Measurements from ENCODE around the gene NUBPL.
"Not testable (repeated sequence)": the region's sequence is repeated elsewhere in the genome, so short reads cannot be mapped to it uniquely, and the experiment has no call there.

NUBPL gene

DNA sequence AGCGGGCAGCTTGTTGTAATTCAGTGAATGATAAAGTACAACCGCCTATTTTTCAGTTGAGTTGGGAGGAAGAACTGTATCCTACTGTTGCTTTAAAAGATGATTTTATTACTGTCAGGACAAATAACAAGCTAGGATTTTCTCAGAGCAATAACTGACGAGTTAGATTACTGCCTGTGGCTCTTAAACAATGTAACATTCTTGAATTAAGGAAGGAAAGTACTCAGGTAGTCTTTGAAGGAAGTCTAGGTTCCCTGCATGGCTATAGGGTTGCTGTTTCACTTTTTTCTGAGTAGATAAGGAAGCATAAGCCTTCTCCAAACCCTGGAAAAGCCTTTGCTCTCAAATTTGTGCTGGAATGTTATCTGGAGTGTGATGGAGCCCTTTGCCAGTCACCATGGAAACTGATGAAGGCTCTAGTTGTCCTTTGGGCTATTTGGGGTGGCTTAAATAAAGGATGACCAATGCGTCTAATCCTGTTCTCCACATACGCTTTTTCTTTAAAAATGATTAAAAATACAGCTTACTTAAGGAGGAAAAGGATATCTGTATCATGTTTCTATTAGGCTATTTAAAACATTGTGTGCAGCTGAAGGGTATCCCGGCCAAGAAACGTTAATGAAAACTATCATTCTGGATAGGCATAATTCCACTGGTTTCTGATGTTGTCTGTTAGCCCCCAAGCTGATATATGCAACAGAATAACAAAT is 17.7 kb downstream of the NUBPL start:
- no peak for DNase-seq (ENCODE audit: low read depth)

DNA sequence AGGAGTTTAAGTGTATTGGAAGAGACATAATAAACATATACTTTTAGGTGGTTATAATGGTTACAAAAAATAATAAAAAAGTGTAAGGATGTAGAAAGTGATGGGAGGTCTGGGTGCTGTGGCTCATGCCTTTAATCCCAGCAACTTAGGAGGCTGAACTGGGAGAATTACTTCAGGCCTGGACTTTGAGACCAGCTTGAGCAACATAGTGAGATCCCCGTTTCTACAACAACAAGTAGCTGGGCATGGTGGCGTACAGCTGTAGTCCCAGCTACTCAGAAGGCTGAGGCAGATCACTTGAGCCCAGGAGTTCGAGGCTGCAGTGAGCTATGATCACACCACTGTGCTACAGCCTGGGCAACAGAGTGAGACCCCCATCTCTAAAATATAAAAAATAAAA is 19.0 kb downstream of the NUBPL start:
- DNase-seq (ENCODE audit: low read depth), result no peak

DNA sequence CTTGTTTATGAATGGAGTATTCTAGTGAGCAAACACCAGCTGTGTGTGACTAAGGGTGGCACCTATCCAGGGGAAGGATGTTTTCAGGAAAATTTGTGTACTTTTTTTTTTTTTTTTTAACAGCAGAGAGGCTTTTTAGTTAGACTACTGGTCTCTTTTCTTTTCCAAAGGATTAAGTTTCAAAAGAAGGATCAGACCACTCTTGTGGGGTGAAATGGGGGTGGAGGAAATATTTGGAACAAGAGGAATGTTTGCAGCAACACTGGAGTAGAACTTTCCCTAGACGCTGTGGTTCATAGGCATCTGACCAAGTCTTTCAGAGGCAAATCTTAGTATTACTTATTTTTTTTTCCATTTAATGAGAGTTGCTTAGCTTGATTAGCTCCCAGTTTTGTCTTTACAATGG is 21.1 kb downstream of the NUBPL start:
- DNase-seq (ENCODE audit: low read depth), result no peak

DNA sequence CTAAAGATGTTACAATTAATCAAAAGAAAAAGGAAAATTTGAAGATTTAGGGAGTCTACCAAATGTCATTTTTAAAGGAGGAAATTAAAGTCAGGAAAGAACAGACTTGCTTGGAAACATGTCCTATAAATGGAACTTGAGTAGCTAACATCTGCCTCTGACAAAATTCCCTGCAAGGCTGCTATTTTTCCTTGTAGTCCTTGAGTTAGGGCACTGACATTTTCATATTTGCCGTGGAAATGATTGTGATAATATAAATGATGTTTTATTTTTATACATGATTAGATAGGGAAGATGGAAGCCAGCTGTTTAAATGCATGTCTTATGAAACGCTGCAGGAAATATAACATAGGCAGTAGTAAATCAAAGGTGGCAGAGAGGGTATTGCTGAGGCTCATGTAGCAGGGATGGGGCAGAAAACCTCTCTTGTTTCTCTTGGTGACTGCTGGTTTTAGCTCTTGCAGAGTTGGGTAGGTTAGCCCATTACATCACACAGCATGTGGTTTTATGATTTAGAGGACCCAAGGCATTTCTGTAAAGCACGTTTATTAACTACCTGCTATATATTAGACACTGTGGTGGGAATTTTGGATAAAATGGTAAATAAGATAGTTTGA is 21.7 kb downstream of the NUBPL start:
- no peak for DNase-seq (ENCODE audit: low read depth)

DNA sequence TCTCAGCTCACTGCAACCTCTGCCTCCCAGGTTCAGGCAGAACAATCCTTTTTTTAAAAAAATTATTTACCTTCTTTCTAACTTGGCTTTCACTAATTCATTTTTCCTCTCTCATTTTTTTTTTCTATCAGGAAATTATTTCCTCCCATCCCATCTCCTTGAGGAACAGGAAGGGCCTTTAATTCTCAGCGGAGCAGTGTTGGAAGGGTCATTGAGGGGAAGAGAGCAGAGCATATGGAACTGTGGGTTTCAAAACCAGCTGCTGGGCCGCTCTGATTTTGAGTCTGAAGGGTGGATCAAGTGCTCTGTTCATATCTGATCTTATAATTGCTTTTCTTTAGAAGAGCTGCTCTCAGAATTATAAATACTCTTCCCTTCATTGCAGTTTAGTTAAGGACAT is 29.0 kb downstream of the NUBPL start:
- DNase-seq (ENCODE audit: low read depth), result no peak

DNA sequence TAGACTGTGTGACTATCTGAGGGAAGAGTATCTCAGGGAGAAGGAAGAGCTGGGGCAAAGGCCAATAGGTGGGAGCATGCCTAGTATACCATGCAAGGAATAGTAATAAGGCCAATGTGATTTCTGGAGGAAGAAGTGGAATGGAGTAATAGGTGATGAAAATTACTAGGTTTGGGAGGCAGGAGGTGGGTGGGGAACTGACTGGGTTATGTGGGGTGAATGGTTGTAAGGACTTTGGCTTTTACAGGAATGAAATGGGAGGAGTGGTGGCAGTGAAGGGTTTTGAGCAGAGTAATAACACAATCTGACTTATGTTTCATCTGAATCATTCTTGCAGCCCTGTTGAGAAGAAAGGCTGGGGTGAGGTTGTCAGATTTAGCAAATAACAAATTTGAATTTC is 30.9 kb downstream of the NUBPL start:
- DNase-seq (ENCODE audit: low read depth), result no peak

DNA sequence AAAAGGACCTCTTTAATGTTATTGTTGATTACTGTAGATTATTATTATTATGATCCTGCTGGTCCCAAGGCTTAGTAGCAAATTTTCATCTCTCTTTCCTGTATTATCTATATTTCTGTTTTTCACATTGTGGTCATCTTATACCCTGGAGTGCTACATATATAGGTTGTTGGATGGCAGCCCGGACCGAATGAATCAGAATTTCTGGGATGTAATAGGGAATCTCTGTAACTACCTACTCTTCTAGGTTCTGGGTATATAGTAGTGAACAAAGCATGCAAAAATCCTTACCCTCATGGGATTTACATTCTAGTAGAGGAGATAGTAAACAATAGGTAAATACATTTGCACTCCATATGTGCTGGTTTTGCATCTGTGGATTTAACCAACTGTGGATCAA is 31.4 kb downstream of the NUBPL start:
- no peak for DNase-seq (ENCODE audit: low read depth)

DNA sequence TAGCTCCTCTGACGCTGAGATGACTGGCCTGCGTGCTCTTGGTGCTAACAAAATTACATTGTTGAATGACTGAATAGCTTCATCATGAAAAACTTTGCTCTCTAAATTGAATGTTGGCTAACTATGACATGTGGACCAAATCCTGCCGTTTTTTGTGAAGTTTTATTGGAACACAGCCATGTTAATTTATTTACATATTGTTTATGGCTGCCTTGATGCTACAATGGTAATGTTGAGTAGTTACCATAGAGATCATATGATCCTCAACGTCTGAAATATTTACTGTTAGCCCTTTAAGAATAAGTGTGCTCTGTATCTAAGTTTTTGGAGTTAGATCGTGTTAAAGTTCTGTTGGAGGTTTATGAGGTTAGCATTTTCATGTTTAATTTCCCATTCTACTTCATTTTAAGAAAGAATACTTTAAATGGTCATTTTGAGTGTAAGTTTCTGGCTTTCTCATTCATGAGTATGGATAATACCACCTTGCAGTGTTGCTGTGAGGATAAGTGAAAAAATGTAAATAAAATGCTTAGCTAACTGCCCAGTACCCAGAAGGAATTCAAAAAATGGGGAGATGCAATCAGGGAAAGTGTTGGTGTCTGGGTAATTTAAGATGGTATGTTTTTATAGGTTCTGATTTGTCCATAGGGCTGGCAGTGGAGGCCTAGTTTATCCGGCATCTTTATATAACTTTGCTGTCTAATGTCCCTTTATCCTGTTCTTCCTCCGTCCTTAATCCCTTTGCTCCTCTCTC is 35.3 kb downstream of the NUBPL start:
- DNase-seq (ENCODE audit: low read depth), result no peak

DNA sequence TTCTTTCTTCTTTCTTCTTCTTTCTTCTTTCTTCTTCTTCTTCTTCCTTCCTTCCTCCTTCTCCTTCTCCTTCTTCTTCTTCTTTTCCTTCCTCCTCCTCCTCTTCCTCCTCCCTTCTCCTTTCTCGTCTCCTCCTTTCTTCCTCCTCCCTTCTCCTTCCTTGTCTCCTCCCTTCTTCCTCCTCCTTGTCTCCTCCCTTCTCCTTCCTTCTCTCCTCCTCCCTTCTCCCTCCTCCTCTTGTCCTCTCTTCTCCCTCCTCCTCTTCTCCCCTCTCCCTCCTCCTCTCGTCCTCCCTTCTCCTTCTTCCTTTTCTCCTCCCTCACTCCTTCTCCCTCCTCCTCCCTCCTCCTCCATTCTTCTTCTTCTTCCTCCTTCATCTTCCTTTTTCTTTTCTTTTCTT is 44.5 kb downstream of the NUBPL start:
- DNase-seq (ENCODE audit: low read depth), result no peak

DNA sequence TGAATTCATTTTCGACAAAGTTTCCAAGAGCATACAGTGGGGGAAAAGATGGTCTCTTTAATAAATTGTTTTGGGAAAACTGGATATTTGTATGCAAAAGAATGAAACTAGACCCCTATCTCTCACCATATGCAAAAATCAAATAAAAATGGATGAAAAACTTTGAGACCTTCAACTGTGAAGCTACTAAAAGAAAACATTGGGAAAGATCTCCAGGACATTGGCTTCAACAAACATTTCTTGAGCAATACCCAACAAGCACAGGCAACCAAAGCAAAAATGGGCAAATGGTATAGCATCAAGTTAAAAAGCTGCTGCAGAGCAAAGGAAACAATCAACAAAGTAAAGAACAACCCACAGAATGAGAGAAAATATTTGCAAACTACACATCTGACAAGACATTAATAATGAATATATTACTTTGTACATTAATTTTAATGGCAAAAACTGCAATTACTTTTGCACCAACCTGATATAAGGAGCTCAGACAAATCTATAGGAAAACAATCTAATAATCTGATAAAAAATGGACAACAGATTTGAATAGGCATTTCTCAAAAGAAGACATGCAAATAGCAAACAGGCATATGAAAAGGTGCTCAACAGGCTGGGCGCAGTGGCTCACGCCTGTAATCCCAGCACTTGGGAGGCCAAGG is 50.7 kb downstream of the NUBPL start:
- no peak for DNase-seq (ENCODE audit: low read depth)

DNA sequence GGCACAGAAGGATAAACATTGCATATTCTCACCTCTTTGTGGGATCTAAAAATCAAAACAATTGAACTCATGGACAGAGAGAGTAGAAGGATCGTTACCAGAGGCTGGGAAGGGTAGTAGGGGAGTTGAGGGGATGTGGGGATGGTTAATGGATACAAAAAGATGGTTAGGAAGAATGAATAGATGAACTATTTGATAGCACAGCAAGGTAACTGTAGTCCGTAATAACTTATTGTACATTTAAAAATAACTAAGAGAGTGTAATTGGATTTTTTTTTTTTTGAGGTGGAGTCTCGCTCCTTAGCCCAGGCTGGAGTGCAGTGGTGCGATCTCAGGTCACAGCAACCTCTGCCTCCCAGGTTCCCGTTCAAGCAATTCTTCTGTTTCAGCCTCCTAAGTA is 52.0 kb downstream of the NUBPL start:
- DNase-seq (ENCODE audit: low read depth), result no peak

DNA sequence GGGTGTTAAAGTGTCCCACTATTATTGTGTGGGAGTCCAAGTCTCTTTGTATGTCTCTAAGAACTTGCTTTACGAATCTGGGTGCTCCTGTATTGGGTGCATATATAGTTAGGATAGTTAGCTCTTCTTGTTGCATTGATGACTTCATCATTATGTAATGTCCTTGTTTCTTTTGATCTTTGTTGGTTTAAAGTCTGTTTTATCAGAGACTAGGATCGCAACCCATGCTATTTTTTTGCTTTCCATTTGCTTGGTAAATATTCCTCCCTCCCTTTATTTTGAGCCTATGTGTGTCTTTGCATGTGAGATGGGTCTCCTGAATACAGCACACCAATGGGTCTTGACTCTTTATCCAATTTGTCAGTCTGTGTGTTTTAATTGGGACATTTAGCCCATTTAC is 57.7 kb downstream of the NUBPL start:
- not testable (repeated sequence) for DNase-seq (ENCODE audit: low read depth)

DNA sequence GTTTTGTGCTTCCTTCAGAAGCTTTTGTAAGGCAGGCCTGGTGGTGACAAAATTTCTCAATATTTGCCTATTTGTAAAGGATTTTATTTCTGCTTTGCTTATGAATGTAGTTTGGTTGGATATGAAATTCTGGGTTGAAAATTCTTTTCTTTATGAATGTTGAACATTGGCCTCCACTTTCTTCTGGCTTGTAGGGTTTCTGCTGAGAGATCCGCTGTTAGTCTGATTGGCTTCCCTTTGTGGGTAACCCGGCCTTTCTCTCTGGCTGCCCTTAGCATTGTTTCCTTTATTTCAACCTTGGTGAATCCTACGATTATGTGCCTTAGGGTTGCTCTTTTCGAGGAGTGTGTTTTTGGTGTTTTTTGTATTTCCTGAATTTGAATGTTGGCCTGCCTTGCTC is 58.2 kb downstream of the NUBPL start:
- DNase-seq (ENCODE audit: low read depth), result no peak

DNA sequence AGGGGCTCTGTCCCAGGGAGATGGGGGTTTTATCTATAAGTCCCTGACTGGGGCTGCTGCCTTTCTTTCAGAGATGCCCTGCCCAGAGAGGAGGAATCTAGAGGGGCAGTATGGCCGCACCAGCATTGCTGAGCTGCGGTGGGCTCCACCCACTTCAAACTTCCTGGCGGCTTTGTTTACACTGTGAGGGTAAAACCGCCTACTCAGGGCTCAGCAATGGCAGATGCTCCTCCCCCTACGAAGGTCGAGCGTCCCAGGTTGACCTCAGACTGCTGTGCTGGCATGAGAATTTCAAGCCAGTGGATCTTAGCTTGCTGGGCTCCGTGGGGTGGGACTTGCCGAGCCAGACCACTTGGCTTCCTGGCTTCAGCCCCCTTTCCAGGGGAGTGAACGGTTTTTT is 59.7 kb downstream of the NUBPL start:
- DNase-seq (ENCODE audit: low read depth), result not testable (repeated sequence)

DNA sequence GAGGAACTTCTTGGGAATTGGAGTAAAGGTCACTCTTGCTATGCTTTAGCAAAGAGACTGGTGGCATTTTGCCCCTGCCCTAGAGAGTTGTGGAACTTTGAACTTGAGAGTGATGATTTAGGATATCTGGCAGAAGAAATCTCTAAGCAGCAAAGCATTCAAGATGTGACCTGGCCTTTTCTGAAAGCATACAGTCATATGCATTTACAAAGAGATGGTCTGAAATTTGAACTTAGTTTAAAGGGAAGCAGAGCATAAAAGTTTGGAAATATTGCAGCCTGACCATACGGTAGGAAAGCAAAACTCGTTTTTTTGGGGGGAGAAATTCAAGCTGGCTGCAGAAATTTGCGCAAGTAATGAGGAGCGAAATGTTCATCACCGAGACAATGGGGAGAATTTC is 60.9 kb downstream of the NUBPL start:
- no peak for DNase-seq (ENCODE audit: low read depth)

DNA sequence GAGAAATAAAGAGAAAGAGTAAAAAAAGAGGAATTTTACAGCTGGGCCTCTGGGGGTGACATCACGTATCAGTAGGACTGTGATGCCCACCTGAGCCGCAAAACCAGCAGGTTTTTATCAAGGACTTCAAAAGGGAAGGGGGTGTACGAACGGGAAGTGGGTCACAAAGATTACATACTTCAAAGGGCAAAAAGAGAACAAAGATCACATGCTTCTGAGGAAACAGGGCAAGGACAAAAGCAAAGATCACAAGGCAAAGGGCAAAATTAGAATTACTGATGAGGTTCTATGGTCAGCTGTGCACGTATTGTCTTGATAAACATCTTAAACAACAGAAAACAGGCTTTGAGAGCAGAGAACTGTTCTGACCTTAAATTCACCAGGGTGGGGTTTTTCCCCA is 91.7 kb downstream of the NUBPL start:
- DNase-seq (ENCODE audit: low read depth), result not testable (repeated sequence)

DNA sequence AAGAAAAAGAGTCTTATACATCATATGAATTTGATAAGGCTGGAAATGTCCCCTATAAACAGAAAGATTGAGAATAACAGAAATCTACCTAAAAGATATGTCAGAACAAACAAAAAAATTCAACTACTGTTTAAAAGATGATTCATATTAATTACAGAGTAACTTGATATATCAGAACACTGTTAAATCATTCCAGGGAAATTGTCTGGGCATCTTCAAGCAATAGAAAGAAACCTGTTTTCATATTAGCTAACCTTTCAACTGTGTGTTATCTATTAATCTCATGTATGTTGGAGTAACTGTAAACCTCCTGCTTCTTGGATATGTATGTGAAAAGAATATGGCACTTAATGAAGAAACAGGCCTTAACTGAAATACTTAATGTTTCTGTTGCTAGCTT is 96.7 kb downstream of the NUBPL start:
- DNase-seq (ENCODE audit: low read depth), result no peak

DNA sequence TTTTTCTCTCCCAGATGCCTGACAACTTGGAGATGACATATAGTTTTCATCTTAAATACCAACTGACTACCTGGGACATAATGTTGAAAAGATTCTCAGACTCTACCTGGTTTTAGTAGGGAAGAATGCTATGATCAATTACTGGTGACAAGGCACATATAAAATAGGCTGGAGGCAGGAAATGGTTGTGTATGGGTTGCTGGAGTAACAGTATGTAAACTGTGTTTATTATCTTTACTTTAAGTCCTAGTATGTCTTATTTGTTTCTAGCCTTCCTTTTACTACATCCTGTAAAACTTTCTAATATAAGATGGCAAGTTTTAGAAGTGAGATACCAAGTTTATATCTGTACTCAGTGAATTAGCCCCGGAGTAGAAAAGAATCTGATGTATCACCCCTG is 98.1 kb downstream of the NUBPL start:
- DNase-seq (ENCODE audit: low read depth), result no peak

DNA sequence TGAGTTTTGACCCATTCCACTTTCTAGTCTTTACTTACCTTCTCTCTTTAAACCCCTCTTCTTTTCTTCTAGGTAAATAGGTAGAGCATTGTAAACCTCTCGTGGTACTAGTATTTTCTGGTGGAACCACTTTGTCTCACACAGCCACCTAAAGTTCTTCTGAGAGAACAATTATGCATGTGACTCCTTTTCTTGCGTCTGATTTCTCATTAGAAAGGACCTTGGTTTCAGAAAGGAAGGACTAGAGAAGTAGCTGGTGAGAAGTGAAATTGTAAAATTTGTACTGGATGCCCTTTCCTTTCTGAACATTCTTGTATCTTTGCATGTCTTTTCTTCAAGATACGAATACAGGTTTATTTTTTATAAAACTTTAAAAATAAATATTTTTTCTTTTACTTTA is 99.0 kb downstream of the NUBPL start:
- DNase-seq (ENCODE audit: low read depth), result no peak

DNA sequence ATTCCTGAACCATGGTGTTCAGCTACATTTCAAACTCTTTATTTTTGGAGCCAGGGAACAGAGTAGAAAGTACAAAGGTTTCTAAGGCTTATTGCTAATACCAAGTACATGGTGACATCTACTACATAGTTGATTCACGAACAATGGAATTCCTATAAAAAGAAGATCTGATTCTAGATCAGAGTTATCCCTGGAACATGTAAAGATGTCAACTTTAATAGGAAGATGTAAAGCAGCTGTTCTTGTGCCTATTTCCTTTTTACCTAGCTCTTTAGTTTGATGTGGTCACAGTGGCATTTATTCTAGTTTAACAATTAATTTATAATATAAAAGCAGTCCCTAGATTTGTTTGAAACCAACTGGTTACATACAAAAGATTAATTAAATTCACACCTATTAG is 99.5 kb downstream of the NUBPL start:
- no peak for DNase-seq (ENCODE audit: low read depth)

DNA sequence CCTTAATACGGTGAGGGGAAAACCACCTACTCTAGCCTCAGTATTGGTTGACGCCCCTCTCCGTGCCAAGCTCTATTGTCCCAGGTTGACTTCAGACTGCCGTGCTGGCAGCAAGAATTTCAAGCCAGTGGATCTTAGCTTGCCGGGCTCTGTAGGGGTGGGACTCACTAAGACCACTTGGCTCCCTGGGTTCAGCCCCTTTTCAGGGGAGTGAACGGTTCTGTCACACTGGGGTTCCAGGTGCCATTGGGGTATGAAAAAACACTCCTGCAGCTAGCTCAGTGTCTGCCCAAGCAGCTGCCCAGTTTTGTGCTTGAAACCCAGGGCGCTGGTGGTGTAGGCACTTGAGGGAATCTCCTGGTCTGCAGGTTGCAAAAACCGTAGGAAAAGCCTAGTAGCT is 107.1 kb downstream of the NUBPL start:
- DNase-seq (ENCODE audit: low read depth), result no peak

DNA sequence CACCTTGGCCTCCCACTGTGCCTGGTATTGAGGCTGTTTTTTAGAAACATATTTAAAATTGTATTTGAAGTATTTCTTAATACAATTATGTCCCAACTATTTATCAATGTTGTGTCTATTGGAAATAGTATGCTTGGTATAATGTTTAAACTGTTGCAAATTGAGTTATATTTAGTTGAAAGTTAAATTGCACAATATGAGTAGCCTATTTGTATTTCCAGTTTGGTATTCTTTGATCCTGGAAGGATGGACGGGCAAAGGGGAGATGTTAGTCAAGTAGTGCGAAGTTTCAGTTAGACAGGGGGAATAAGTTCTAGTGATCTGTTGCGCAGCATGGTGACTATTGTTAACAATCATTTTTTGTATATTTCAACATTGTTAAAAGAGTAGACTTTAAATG is 111.5 kb downstream of the NUBPL start:
- no peak for DNase-seq (ENCODE audit: low read depth)

DNA sequence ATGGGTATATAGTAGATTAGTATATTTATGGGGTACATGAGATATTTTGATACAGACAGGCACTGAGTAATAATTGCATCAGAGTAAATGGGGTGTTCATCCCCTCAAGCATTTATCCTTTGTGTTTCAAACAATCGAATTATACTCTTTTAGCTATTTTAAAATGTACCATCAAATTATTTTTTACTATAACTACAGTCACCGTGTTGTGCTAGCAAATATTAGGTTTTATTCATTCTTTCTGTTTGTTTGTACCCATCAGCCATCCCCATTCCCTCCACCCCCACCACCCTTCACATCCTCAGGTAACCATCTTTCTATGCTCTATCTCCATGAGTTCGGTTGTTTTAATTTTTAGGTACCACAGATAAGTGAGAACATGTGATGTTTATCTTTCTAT is 115.8 kb downstream of the NUBPL start:
- no peak for DNase-seq (ENCODE audit: low read depth)
